D721Med (cell line): ENCODE measurements around the gene SERINC3.

Experiments
- DNase-seq: peaks from one replicate; pipeline ENCODE4 v3.0.0; 2011; ENCODE audit warnings: low spot score; ENCODE audit not compliant: insufficient read length
- FAIRE-seq: peaks from 2 replicates; lab custom pipeline; 2011; peaks lifted over from hg19 to GRCh38; lab: Jason Lieb, UNC
- TF ChIP-seq, protein P1 (sequence below): IDR thresholded peaks from 2 replicates; pipeline ENCODE4 v1.5.1; 2012; ENCODE audit warnings: mild to moderate bottlenecking, control low read depth; ENCODE audit not compliant: insufficient read depth; ENCODE audit errors: missing control alignments

The SERINC3 gene

DNA sequence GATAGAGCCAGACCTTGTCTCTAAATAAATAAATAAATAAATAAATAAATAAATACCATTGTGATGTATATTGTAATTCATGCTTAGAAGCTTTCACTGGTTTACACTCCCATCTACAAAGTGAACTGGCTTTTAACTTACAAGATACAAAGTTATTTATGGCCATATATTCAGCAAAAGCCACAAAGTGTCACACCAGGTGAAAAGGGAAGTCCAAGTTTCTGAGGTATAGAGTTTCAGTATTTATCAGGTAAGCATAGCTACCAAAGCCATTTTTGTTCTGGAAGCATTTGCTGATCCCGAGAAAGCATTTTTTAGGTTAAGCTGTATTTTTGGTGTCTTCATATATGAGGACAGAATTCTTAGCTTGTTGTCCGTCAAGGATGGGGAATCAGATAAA lies 38.4 kb upstream of the SERINC3 start:
- DNase-seq, result no peak
- TF ChIP-seq, protein P1, sequence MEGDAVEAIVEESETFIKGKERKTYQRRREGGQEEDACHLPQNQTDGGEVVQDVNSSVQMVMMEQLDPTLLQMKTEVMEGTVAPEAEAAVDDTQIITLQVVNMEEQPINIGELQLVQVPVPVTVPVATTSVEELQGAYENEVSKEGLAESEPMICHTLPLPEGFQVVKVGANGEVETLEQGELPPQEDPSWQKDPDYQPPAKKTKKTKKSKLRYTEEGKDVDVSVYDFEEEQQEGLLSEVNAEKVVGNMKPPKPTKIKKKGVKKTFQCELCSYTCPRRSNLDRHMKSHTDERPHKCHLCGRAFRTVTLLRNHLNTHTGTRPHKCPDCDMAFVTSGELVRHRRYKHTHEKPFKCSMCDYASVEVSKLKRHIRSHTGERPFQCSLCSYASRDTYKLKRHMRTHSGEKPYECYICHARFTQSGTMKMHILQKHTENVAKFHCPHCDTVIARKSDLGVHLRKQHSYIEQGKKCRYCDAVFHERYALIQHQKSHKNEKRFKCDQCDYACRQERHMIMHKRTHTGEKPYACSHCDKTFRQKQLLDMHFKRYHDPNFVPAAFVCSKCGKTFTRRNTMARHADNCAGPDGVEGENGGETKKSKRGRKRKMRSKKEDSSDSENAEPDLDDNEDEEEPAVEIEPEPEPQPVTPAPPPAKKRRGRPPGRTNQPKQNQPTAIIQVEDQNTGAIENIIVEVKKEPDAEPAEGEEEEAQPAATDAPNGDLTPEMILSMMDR, result no peak
- FAIRE-seq, result no peak

DNA sequence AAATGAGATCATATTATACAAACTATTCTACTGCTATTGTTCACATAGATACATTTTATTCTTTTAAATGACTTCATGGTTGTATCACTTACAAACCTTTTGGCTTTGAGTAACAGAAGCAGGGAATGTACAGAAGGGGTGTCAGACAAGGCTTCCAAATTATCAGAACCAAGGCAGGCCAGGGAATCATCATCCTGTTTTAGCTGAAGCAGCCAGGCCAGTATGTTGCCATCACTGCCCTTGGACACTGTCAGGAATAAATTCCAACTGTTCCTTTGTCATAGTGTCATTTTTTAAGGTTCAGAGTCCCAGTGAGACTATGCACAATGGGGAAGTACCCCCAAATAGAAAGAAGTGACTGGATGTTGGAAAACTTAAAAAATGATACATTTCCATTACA lies 37.4 kb upstream of the SERINC3 start:
- no peak for FAIRE-seq
- no peak for DNase-seq
- TF ChIP-seq, protein P1, result no peak

DNA sequence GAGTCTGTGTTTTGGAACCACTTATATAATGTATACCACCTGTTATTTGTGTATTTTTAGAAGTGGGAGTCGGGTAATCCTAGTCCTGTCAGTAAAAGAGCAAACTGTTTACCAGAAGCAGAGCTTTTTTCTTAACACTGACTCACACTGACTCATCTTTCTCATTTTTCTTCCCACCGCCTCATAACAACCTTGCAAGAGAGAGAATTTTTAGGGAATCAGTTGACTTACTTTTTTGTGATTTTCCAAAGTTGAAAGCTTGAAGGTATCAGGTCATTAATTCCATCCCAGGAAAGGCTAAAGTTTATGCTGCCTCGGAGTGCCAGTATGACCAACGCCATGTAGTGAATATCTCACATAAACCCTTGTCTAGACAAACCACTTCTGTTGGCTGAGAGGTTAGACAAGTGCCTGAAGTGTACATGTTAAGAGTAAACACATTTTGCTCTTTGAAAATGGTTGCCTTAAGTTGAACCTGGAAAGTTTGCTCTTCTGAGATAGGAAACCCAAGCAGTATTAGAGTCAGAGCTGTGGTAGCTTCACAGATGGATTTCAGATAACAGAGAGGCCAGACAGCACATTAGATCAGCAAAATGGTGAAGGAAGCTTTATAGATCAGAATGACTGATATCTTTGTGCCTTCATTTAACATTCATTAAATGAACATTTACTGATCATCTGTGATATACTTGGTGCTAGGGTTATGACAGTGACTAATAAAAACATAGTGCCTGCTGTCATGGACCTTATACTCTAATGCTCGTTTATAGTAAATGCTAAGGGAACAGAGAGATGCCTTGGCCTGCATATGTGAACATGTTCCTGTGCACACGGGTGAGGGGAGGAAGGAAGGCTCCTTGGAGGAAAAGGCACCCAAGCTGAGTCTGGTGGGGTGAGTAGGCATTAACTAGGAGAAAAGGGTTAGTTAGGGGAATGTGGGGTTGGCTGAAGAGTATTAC lies 31.4 kb upstream of the SERINC3 start:
- DNase-seq (no peak), FAIRE-seq (no peak)
- TF ChIP-seq, protein P1, result no peak

DNA sequence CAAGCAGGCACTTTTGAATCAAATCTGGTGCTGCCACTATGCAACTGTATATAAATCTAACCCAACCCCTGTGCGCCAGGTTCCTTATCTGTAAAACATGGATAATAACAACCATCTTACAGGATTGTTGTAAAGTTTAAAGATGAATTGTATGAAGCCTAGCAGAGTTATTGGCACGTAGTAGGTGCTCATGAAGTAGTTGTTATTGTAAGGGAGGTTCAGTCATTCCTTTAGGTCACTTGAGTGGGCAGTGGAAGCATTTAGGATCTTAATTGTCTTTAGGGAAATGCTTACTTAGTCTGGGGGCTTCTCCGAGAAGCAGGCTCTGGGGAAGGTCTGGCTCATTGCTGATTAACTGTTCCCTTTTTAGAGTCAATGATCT lies 30.7 kb upstream of the SERINC3 start:
- TF ChIP-seq, protein P1, result no peak
- DNase-seq, result no peak
- FAIRE-seq, result no peak

DNA sequence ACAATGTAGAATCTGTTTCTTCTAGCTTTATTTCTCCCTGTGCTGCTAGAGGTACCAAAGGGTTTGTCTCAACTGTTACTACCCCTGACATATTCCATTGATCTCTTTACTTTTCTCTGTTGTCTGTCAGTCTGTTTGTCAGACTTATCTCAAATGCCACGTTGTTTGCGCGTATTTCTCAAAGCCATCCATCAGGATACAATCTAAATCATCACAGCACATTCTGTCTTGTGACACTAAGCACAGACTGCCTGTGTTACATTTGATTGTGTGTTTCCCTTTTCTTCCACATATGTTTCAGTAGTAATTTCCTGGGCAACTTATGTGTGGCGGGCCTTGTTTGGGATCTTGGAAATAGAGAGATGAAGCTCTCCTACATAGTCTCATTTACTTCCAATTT lies 30.2 kb upstream of the SERINC3 start:
- TF ChIP-seq, protein P1, result no peak
- DNase-seq (no peak), FAIRE-seq (no peak)

DNA sequence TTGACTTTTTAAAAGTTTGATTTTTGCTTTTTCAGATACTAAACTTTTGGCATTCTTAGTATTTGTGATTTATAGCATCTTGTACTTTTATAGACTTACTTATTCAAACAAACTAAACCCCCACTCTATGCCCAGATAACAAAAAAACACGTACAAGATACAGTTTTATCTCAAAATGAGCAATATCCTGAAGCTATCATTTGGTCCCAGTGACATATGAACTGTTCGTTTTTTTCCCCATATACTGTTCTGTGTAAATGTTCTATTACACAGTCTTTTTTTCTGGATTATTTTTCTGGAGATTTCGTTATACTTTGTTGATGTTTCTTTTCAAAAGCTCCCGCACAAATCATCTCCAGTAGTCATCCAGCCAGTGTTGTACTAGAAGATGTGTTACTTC lies 27.3 kb upstream of the SERINC3 start:
- TF ChIP-seq, protein P1, result no peak
- FAIRE-seq, result no peak

DNA sequence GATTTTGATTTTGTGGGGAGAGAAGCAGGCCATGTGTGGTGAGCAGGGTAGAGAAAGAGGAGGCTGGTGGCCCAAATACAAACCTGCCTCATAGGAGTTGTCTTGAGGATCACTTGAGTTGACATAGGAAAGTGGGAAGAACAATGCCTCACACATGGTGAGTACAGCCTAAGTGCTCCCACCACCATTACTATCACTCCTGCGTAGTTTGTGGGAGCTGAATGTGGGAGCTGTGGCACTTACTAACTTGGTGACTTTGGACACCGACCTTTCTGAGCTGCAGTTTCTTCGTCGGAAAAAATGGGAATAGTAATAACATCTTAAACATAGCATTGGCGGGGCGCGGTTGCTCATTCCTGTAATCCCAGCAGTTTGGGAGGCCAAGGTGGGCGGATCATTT lies 25.5 kb upstream of the SERINC3 start:
- TF ChIP-seq, protein P1, result no peak
- DNase-seq (no peak), FAIRE-seq (no peak)

More for the DNA sequence above, 27.3 kb upstream of the SERINC3 start:
- no peak for DNase-seq
